Measurements from ENCODE around the gene ANKRD29. TPM values are rescaled to one million over a fixed set of nuclear protein-coding genes. Genes with fewer than 3 reads are reported as not detected.

The ANKRD29 gene
- total and polyA plus RNA-seq, 8 donors, result 1.2 to 150 (median 10.6) TPM

- intact Hi-C loops (cut with DNase I; ENCODE audit: low total_unique reads), result no loop called here
- H3K4me3 ChIP-seq, result no peak overlapping the region
- no peaks in the 10 kb centered on the region for H3K27me3 ChIP-seq
- TF ChIP-seq, protein P1, sequence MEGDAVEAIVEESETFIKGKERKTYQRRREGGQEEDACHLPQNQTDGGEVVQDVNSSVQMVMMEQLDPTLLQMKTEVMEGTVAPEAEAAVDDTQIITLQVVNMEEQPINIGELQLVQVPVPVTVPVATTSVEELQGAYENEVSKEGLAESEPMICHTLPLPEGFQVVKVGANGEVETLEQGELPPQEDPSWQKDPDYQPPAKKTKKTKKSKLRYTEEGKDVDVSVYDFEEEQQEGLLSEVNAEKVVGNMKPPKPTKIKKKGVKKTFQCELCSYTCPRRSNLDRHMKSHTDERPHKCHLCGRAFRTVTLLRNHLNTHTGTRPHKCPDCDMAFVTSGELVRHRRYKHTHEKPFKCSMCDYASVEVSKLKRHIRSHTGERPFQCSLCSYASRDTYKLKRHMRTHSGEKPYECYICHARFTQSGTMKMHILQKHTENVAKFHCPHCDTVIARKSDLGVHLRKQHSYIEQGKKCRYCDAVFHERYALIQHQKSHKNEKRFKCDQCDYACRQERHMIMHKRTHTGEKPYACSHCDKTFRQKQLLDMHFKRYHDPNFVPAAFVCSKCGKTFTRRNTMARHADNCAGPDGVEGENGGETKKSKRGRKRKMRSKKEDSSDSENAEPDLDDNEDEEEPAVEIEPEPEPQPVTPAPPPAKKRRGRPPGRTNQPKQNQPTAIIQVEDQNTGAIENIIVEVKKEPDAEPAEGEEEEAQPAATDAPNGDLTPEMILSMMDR (IDR thresholded peaks at IDR 0.05), result no peak
- H3K4me1 ChIP-seq, result no peaks in the 10 kb centered on the region
- no peaks in the 10 kb centered on the region for H3K36me3 ChIP-seq
- 79 to 84% (median 83%) methylated on average over 6 of the region's 6 CpGs for WGBS, 5 donors
- H3K9me3 ChIP-seq, result no peaks in the 10 kb centered on the region
- DNase-seq, result no peak
- no peak overlapping the region for H3K27ac ChIP-seq
Measured at GRCh38 chr18:23635283-23636070, 27.2 kb downstream of the ANKRD29 start.

- H3K27ac ChIP-seq, result no peak overlapping the region
- 62 to 75% (median 67%) methylated on average over 3 of the region's 3 CpGs for WGBS, 5 donors
- H3K9me3 ChIP-seq, result no peaks in the 10 kb centered on the region
- no peak overlapping the region for H3K4me3 ChIP-seq
- intact Hi-C loops (cut with DNase I; ENCODE audit: low total_unique reads), result no loop called here
- no peak for TF ChIP-seq POLR2AphosphoS5 (IDR thresholded peaks at IDR 0.05)
- TF ChIP-seq POLR2A (IDR thresholded peaks at IDR 0.05), result no peak
- TF ChIP-seq, protein P1 (IDR thresholded peaks at IDR 0.05), result no peak
- no peak for TF ChIP-seq EP300 (IDR thresholded peaks at IDR 0.05)
- no peaks in the 10 kb centered on the region for H3K27me3 ChIP-seq
- no peaks in the 10 kb centered on the region for H3K36me3 ChIP-seq
- peaks cover 0 to 7% (median 6%) of the 10 kb centered on the region in 4 donors for H3K4me1 ChIP-seq
- no peak for DNase-seq
Measured at GRCh38 chr18:23634692-23635091, 28.0 kb downstream of the ANKRD29 start.

GRCh38 chr18:23632615-23633014, 30.1 kb downstream of the ANKRD29 start:
- Histone ChIP-seq H3K36me3 (no peaks in the 10 kb centered on the region), H3K9me3 (no peaks in the 10 kb centered on the region), H3K4me3 (no peak overlapping the region), H3K4me1 (peaks cover 0 to 25% (median 11%) of the 10 kb centered on the region in 4 donors), H3K27me3 (no peaks in the 10 kb centered on the region), H3K27ac (no peak overlapping the region)
- intact Hi-C loops (cut with DNase I; ENCODE audit: low total_unique reads), result no loop called here
- DNase-seq, result no peak
- TF ChIP-seq, protein P1 (IDR thresholded peaks at IDR 0.05), result no peak
- TF ChIP-seq POLR2A (IDR thresholded peaks at IDR 0.05), result no peak
- WGBS, 5 donors, result 71 to 93% (median 78%) methylated on average over 1 of the region's 1 CpG

- Histone ChIP-seq H3K27me3 (no peaks in the 10 kb centered on the region), H3K27ac (no peak overlapping the region), H3K9me3 (no peaks in the 10 kb centered on the region), H3K4me1 (peaks cover 3 to 34% (median 16%) of the 10 kb centered on the region in 4 donors), H3K36me3 (no peaks in the 10 kb centered on the region), H3K4me3 (no peak overlapping the region)
- 66 to 79% (median 74%) methylated on average over 11 of the region's 11 CpGs for WGBS, 5 donors
- intact Hi-C loops (cut with DNase I; ENCODE audit: low total_unique reads), result no loop called here
- TF ChIP-seq, protein P1 (IDR thresholded peaks at IDR 0.05), result no peak
- no peak for TF ChIP-seq POLR2A (IDR thresholded peaks at IDR 0.05)
- no peak for TF ChIP-seq EP300 (IDR thresholded peaks at IDR 0.05)
- TF ChIP-seq POLR2AphosphoS5 (IDR thresholded peaks at IDR 0.05), result no peak
- no peak for DNase-seq
Measured at GRCh38 chr18:23631746-23632145, 31.0 kb downstream of the ANKRD29 start.

All from stomach (tissue), 9 donors.